Left ventricle myocardium inferior (tissue), 1 donor: Measurements from ENCODE around the gene LRRN4. TPM values are rescaled to one million over a fixed set of nuclear protein-coding genes. Genes with fewer than 3 reads are reported as not detected.

Experiments used
- DNase-seq: peaks from one replicate; pipeline ENCODE4 v3.0.0-alpha.2; 2020
- H3K27ac ChIP-seq: fragments of 200-600 bp; replicated peaks from 2 replicates; pipeline ENCODE4 v1.8.0; 2021
- H3K27me3 ChIP-seq: fragments of 200-600 bp; 2 replicates; pipeline ENCODE4 v1.8.0; 2021; ENCODE audit warnings: low read depth
- H3K36me3 ChIP-seq: fragments of 200-600 bp; 2 replicates; pipeline ENCODE4 v1.8.0; 2021
- H3K4me1 ChIP-seq: fragments of 200-600 bp; 2 replicates; pipeline ENCODE4 v1.8.0; 2021
- H3K4me3 ChIP-seq: fragments of 200-600 bp; 2 replicates; pipeline ENCODE4 v1.8.0; 2021; ENCODE audit warnings: mild to moderate bottlenecking, moderate library complexity
- H3K9me3 ChIP-seq: fragments of 200-600 bp; replicated peaks from 2 replicates; pipeline ENCODE4 v1.8.0; 2021
- CTCF ChIP-seq: fragments of 200-600 bp; IDR thresholded peaks from 2 replicates; pipeline ENCODE4 v1.8.0; 2021; ENCODE audit warnings: antibody characterized with exemption, mild to moderate bottlenecking, borderline replicate concordance
- intact Hi-C: fragments of 100-400 bp; cut with micrococcal nuclease; formaldehyde crosslinking; loops from one replicate; pipeline ENCODE4 v1.11.0; 2022
- total RNA-seq: library from RNA; stranded (reverse); fragmentation: NEBNext Ultra II Directional; extraction: Animal tissue kit (Norgen Biotek cat#: 25700); gene quantifications from one replicate; pipeline ENCODE4 v1.2.1, GENCODE V29; 2021
- donor health status: DM: no; HTN: yes; CAD: no; lungs with severe emphysema.

LRRN4 gene
- total RNA-seq, 1 donor from 2014 or later, result 0.08 TPM

- Histone ChIP-seq H3K27me3 (peaks cover 5% of the 10 kb centered on the region), H3K36me3 (no peaks in the 10 kb centered on the region), H3K4me1 (no peaks in the 10 kb centered on the region), H3K27ac (no peak overlapping the region), H3K4me3 (no peak overlapping the region), H3K9me3 (no peaks in the 10 kb centered on the region)
- intact Hi-C loops, result no loop called here
- TF ChIP-seq CTCF, result no peak
- no peak for DNase-seq
Observed at GRCh38 chr20:6061544-6061943, 7.7 kb upstream of the LRRN4 start.

DNA sequence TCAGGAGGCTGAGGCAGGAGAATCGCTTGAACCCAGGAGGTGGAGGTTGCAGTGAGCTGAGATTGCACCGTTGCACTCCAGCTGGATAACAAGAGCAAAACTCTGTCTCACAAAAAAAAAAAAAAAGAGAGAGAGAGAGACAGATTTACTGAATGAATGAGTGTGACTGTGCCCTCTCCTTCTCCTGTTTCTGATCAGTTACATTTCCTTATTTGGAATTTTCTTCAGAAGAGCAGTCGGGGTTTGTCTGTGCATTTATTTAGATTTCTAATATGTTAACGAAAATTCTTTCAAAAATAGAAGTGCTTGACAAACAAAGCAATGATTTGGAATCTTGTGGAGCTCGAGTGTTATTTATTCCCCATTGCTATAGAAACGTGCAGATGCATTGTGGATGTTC, 6.4 kb upstream of the LRRN4 start:
- Histone ChIP-seq H3K36me3 (no peaks in the 10 kb centered on the region), H3K4me3 (no peak overlapping the region), H3K9me3 (no peaks in the 10 kb centered on the region), H3K4me1 (no peaks in the 10 kb centered on the region), H3K27me3 (peaks cover 5% of the 10 kb centered on the region), H3K27ac (no peak overlapping the region)
- intact Hi-C loops, result no loop called here
- no peak for TF ChIP-seq CTCF
- no peak for DNase-seq

DNA sequence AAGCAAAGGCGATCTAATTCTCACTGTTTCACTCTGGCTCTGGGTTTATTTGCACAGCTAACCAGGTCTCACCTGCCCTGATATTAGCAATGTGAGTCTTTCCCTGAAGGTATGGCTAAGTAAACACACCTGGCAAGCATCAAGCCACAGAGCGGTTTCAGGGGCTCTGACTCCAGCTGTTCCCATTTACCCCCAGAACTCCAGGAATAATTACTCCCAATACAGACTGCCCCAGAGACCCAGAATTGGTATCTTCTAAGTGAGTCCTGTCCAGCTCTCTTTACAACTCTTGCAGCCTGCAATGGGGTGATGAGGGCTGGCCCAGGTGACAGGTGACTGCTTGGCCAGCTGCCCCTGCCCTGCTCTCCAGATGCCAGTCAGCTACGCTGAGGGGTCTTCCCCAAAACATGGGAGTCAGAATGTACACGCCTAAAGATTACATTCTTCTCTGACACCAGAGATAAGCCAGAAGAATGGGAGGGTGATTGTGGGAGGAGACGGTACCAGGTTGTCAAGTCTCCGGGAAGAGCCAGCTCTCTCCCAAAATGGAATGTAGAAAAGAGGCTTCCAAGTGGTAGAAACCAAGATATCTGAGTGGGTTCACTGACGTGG, 4.9 kb upstream of the LRRN4 start:
- TF ChIP-seq CTCF, result no peak
- no peak overlapping the region for H3K27ac ChIP-seq
- no peak for DNase-seq
- intact Hi-C loops, result no loop called here
- no peaks in the 10 kb centered on the region for H3K36me3 ChIP-seq
- no peaks in the 10 kb centered on the region for H3K9me3 ChIP-seq
- H3K4me1 ChIP-seq, result peaks cover 9% of the 10 kb centered on the region
- H3K27me3 ChIP-seq, result peaks cover 8% of the 10 kb centered on the region
- H3K4me3 ChIP-seq, result no peak overlapping the region

GRCh38 chr20:6057691-6058090, 3.8 kb upstream of the LRRN4 start:
- no peak for TF ChIP-seq CTCF
- Histone ChIP-seq H3K27ac (no peak overlapping the region), H3K9me3 (no peaks in the 10 kb centered on the region), H3K36me3 (no peaks in the 10 kb centered on the region), H3K4me1 (peaks cover 11% of the 10 kb centered on the region), H3K27me3 (peaks cover 18% of the 10 kb centered on the region), H3K4me3 (no peak overlapping the region)
- no peak for DNase-seq
- intact Hi-C loops, result no loop called here

DNA sequence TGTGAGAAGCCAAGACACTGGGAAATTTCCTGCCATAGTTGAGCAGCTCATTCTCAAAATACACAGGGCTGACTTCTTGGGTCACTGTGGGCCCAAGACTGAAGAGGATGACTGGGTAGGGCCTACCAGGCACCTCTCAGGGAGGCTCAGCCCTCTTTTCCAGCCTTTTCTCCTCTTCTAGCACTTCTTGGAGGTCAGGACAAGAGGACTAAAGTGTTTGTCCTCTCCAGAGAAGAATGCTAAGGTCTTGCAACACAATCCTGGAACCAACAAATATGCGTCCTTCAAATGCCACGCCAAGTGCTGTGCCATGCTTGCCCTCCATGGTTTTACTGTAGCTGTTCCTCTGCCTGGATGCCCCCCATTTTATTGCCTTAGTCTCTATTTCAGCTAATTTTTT, 3.3 kb upstream of the LRRN4 start:
- no peak overlapping the region for H3K4me3 ChIP-seq
- H3K9me3 ChIP-seq, result no peaks in the 10 kb centered on the region
- no peak for DNase-seq
- intact Hi-C loops, result no loop called here
- H3K36me3 ChIP-seq, result no peaks in the 10 kb centered on the region
- peaks cover 23% of the 10 kb centered on the region for H3K27me3 ChIP-seq
- H3K27ac ChIP-seq, result no peak overlapping the region
- TF ChIP-seq CTCF, result no peak
- peaks cover 17% of the 10 kb centered on the region for H3K4me1 ChIP-seq
